Inferior parietal cortex (tissue), 1 donor: ENCODE data around the gene COL28A1.
"Not testable (repeated sequence)": the region's sequence is repeated elsewhere in the genome, so short reads cannot be mapped to it uniquely, and the experiment has no call there.

ENCODE experiments used
- DNase-seq: peaks from one replicate; pipeline ENCODE4 v3.0.0-alpha.2; 2016; ENCODE audit errors: extremely low spot score

Gene COL28A1

GRCh38 chr7:7517754-7518153 lies 17.9 kb downstream of the COL28A1 start:
- DNase-seq: no peak

GRCh38 chr7:7516662-7517061 lies 19.0 kb downstream of the COL28A1 start:
- no peak for DNase-seq

GRCh38 chr7:7516156-7516555 lies 19.5 kb downstream of the COL28A1 start:
- no peak for DNase-seq

DNA sequence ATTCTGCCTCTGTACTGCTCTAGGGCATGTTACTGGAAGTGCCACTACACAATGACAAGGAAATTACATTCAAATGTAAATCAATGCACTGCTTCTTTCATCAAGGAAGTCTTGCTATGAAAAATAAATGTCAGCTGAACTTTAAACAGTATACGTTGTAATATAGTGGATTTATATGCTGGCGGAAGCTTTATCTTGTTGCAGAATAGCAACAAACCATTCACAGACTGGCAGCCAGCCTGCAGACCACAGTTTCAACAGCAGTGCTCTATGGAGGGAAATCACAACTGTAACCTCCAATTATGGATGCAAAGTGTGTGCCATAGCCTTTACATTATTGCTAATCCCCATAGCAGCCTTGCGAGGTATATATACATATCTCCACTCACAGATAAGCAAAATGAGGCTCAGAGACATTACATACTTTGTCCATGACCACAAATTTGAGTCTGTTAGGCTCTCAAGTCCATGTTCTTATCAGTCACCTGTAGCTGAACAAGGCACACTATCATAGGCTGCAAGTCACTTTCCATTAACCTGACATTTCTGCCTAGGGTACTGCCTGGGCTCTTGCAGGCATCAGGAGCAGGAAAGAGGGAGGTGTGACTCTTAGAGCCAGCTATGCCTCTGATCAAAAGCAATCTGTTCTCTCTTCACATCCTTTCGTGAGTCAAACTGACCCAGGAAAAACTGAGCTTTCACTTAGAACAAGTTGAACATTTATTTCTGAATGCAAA lies 22.6 kb downstream of the COL28A1 start:
- no peak for DNase-seq

DNA sequence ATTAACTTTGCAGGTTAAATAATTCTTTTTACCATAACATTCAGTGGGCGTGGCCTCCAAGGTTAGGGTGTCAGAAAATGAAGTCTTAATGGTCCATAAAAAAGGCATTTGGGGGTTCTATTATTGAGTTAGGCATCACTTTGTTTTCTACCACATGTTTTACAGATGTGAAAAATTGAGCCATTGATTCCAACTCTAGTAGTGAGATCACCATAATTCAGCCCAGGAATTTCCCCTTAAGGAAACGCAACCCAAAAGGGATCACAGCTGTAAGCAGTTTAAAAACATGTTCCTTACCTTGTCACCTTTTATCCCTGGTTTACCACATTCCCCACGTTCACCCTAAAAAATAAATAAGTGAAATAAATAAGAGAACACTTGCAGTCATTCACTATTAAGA lies 24.9 kb downstream of the COL28A1 start:
- no peak for DNase-seq

DNA sequence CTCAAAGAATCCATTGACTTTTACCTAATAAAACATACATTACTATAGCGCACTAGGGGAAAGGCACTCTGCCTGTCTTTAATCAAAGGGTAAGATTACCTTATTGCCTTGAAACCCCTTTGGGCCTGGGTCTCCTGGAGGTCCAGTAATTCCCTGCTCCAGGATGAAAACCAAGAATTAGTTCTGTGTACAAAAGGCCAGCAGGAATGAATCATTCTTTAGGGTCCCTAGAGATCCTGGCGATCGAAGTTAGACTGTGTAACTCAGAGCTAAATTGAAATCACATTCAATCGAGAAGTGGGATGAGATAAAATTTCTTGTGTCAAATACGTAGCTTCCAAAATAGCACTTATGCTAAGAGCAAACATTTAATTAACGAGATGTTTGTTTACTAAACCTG lies 29.8 kb downstream of the COL28A1 start:
- DNase-seq: no peak

- no peak for DNase-seq
Observed at GRCh38 chr7:7504910-7505704, 30.6 kb downstream of the COL28A1 start.

DNA sequence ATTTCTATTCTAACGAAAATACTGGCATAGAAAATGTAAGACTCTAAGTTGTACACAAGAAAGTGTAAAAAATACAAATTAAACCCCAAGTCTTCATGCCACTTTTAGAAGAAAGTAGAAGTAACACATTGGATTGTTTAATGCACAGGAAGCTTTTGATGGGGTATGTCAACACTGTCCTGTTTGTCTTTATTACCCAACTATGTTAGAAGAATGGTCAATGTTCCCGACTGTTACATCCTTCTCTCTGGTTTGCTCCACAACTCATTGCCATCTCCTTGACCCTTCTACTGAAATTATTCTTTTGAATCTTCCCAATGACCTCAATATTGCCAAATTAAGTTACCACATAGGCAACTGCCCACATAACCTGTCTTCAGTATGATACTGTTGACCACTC lies 35.8 kb downstream of the COL28A1 start:
- no peak for DNase-seq

- DNase-seq: no peak
Observed at GRCh38 chr7:7498856-7499255, 36.8 kb downstream of the COL28A1 start.

GRCh38 chr7:7496311-7496710 lies 39.4 kb downstream of the COL28A1 start:
- no peak for DNase-seq

DNA sequence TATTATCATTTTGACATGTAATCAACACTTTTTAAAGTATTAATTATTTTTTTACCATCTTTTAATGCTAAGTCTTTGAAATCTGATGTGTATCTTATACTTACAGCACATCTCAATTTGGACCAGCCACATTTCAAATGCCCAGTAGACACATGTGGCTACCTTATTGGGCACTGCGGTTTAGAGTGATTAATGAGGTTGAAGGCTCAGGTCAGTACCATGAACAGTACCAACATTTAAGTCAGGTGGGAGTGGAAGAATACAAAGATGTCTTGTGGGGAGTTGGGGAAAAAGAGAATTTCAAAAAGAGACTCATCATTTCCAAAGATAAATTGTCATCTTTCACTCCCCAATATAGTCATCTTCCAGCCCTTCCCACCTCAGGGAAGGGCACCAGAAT lies 40.5 kb downstream of the COL28A1 start:
- no peak for DNase-seq

DNA sequence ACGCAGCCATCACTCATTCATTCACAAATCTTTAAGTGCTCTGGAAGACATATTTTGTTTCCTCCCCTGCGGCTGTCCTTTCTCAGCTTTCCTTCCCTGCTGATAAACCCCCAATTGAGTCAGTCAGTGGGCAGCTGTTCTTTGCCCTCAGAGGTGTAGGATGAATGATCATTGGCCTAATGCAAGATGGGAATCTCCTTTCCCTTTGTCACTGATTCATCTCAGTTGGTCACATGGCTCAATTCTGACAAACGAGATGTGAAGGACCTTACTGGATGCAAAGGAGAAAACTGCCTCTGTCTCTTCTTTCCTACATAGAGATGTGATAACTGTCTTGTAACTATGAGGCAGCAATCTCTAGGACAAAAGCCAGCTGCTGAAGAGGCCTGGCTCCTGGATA lies 44.6 kb downstream of the COL28A1 start:
- DNase-seq: no peak

DNA sequence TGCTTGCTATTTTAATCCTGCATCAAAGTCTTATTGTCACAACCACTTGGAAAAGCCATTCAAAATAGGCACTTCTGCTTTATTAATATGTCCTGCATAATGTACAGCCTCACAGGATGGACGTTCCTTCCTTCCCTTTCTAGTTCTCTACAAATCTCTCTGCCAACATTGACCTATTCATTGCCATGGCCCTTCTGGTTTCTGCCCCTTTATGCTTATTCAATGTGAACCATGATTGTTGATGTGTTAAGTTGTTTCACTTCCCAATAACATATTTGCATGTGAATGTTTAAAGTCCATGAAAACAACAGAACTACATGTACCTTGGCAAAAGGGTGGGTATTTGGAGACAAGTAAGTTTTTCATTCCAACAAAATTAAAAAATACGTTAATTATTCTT lies 45.7 kb downstream of the COL28A1 start:
- no peak for DNase-seq

- DNase-seq: no peak
Observed at GRCh38 chr7:7489546-7489945, 46.1 kb downstream of the COL28A1 start.

GRCh38 chr7:7486362-7486761 lies 49.3 kb downstream of the COL28A1 start:
- no peak for DNase-seq

GRCh38 chr7:7484072-7484471 lies 51.6 kb downstream of the COL28A1 start:
- DNase-seq: no peak

DNA sequence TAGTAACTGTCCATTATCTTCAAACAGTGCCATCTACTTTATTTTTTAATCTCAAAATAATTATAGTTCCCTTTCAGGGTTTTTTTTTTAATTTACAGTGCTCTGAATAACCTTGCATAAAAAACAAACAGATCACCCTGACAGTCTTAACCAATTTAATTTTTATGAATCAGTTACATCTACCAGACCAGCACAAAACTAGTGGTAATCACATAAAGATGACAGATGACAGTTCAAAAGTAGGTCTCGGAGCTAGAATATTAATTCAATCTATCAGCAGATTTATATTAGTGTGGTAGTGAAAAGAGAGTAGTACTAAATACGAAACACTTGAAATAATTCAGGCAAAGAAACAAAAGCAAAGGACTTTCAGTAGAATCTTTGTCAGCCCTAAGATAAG lies 53.9 kb downstream of the COL28A1 start:
- no peak for DNase-seq

GRCh38 chr7:7479275-7479805 lies 56.3 kb downstream of the COL28A1 start:
- DNase-seq: no peak

- DNase-seq: no peak
Observed at GRCh38 chr7:7478569-7478968, 57.1 kb downstream of the COL28A1 start.

DNA sequence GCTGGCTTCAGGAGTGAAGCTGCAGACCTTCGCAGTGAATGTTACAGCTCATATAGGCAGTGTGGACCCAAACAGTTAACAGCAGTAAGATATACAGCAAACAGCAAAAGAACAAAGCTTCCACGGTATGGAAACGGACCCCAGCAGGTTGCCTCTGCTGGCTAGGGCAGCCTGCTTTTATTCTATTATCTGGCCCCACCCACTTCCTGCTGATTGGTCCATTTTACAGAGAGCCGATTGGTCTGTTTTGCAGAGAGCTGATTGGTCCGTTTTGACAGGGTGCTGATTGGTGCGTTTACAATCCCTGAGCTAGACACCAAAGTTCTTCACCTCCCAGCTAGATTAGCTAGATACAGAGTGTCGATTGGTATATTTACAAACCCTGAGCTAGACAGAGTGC lies 58.0 kb downstream of the COL28A1 start:
- DNase-seq: not testable (repeated sequence)

GRCh38 chr7:7476381-7476780 lies 59.3 kb downstream of the COL28A1 start:
- DNase-seq: no peak

DNA sequence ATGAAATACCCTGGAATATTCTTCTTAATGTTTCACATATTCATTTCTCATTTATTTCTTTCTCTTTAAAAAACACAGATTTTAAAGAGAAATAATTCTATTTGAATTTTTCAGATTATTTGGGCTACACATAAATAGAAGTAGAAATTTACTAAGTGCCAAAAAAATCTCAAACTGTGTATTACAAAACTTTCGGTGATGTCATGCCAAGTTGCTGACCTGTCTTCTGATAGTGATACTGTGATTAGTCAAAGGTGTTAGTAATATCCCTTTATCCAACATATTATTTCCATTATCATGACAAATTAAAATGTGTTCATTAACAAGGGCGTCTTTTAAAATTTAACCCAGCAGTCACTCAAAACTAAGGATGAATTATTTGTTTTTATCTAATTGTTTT lies 60.1 kb downstream of the COL28A1 start:
- DNase-seq: no peak

DNA sequence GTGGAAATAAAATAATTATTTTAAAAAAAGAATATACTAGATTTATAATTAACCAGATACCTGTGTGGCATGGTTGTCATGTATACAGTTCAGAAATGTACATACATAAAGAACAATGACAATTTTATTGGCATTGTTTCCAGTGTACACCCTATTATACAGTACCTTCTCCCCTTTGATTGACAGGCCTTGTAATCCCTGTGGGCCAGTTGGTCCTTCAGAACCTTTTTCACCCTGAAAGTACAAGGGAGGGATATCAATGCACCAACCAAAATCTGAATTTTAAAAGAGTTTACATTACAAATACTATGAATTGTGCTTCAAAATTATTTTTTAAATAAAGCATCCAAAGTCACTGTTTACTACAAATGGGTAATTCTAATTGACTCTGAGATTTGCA lies 61.2 kb downstream of the COL28A1 start:
- DNase-seq: no peak
